ENCODE data around the gene CLCA2. TPM values are rescaled to one million over a fixed set of nuclear protein-coding genes. Genes with fewer than 3 reads are reported as not detected.

CLCA2 gene
- total and polyA plus RNA-seq, 10 donors: 0.02 to 0.06 TPM; not detected in 8

DNA sequence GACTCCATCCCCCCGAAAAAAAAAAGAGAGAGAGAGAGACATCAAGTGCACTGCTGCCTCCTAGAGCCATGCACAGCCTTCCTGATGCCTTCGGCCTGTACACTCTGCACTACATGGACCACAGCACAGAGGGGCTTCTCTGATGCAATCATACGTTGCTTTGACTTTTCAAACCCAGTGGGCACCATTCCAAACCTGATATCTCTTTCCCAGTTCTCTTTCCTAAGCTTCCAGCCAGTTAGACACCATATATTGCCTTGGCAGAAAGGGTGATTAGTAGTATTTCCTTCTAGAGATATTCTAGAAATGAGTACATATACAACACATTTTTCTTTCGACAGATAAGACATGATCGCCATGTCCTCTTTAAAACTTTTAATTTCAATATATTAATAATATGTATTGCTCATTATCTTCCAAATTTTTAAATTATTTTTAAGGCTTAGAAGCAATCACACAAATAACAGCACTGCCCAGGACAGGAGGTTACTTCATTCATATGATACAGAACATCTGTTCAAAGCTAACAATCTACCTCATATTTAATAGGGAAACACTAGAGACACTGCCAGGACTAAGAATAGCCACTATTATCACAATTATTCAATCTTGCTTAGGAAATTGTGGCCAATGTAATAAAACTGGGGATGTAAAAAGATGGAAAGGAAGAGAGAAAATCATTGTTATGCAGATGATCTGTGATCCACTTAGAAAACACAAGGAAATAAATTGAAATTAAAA is 54.6 kb downstream of the CLCA2 start:
- H3K4me1 ChIP-seq: peaks cover 0 to 5% (median 0%) of the 10 kb centered on the region in 6 donors
- no peaks in the 10 kb centered on the region for H3K27me3 ChIP-seq (replicated peaks in 1 of 7)
- intact Hi-C loops (cut with DNase I; ENCODE audit: low total_unique reads): no loop called here
- H3K36me3 ChIP-seq: no peaks in the 10 kb centered on the region
- H3K4me3 ChIP-seq: no peak overlapping the region
- WGBS, 5 donors: 55 to 85% (median 72%) methylated on average over 5 of the region's 5 CpGs
- TF ChIP-seq, protein P1, sequence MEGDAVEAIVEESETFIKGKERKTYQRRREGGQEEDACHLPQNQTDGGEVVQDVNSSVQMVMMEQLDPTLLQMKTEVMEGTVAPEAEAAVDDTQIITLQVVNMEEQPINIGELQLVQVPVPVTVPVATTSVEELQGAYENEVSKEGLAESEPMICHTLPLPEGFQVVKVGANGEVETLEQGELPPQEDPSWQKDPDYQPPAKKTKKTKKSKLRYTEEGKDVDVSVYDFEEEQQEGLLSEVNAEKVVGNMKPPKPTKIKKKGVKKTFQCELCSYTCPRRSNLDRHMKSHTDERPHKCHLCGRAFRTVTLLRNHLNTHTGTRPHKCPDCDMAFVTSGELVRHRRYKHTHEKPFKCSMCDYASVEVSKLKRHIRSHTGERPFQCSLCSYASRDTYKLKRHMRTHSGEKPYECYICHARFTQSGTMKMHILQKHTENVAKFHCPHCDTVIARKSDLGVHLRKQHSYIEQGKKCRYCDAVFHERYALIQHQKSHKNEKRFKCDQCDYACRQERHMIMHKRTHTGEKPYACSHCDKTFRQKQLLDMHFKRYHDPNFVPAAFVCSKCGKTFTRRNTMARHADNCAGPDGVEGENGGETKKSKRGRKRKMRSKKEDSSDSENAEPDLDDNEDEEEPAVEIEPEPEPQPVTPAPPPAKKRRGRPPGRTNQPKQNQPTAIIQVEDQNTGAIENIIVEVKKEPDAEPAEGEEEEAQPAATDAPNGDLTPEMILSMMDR (IDR thresholded peaks at IDR 0.05 in 8 of 11, conservative IDR thresholded peaks at IDR 0.05 in 3 of 11): no peak
- no peak for TF ChIP-seq POLR2AphosphoS5 (IDR thresholded peaks at IDR 0.05)
- TF ChIP-seq POLR2A (IDR thresholded peaks at IDR 0.05): no peak
- H3K9me3 ChIP-seq: no peaks in the 10 kb centered on the region
- no peak overlapping the region for H3K27ac ChIP-seq
- DNase-seq: no peak

DNA sequence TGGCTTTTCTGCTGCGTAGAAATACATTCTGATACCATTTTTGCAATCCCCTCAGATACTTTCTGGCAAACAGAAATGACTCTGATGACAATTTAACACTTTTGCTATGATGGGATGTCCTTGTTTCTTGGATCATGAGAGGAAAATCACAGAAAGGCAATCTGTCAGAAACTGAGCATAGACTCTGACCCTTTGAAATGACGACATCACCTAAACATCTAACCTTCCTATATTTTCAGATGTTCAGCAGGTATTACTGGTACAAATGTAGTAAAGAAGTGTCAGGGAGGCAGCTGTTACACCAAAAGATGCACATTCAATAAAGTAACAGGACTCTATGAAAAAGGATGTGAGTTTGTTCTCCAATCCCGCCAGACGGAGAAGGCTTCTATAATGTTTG is 58.0 kb downstream of the CLCA2 start:
- no peaks in the 10 kb centered on the region for H3K4me1 ChIP-seq
- 85 to 96% (median 88%) methylated on average over 4 of the region's 4 CpGs for WGBS, 5 donors
- no peaks in the 10 kb centered on the region for H3K27me3 ChIP-seq (replicated peaks in 1 of 7)

DNA sequence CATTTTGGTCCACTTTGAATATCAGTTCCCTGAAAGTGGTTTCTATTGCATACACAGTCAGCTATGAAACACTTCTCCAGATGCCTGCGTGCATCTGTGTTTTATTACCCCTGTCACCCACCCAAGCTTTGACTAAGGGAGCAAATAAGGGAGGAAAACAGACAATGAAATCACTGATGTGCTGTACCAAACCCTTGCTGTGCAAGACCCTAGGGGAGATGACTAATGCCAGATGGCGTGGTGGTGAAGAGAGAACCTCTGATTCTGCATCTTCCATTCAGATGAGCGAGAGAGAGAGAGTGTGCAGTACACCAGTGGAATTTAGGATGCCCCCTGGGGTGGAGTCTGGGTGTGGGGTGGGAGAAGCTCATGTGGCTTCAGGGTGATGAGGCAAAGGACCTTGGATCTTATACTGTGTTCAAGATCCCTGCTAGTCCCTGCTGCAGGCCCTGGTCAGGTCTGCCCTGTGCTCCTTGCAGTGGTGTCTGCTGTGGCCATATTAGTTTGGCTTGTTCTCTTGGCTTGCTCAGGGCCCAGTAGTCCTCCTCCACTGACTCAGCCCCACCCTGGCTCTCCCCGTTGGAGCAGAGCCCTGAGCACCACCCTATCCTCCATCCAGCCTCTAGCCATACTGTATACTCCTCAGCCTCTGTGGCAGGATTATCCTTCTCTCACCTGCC is 63.3 kb downstream of the CLCA2 start:
- DNase-seq: no peak
- Histone ChIP-seq H3K4me3 (no peak overlapping the region), H3K27ac (no peak overlapping the region), H3K36me3 (no peaks in the 10 kb centered on the region), H3K27me3 (replicated peaks in 1 of 7) (no peaks in the 10 kb centered on the region), H3K4me1 (no peaks in the 10 kb centered on the region), H3K9me3 (no peaks in the 10 kb centered on the region)
- TF ChIP-seq POLR2AphosphoS5 (IDR thresholded peaks at IDR 0.05): no peak
- TF ChIP-seq POLR2A (IDR thresholded peaks at IDR 0.05): no peak
- TF ChIP-seq, protein P1 (IDR thresholded peaks at IDR 0.05 in 8 of 11, conservative IDR thresholded peaks at IDR 0.05 in 3 of 11): no peak
- intact Hi-C loops (cut with DNase I; ENCODE audit: low total_unique reads): no loop called here
- 79 to 92% (median 86%) methylated on average over 4 of the region's 4 CpGs for whole genome bisulfite sequencing, 5 donors

More for the DNA sequence above, 58.0 kb downstream of the CLCA2 start:
- DNase-seq: no peak
- Histone ChIP-seq H3K36me3 (no peaks in the 10 kb centered on the region), H3K9me3 (no peaks in the 10 kb centered on the region), H3K27ac (no peak overlapping the region), H3K4me3 (no peak overlapping the region)
- intact Hi-C loops (cut with DNase I; ENCODE audit: low total_unique reads): no loop called here
- no peak for TF ChIP-seq POLR2AphosphoS5 (IDR thresholded peaks at IDR 0.05)
- TF ChIP-seq POLR2A (IDR thresholded peaks at IDR 0.05): no peak
- TF ChIP-seq, protein P1 (IDR thresholded peaks at IDR 0.05 in 8 of 11, conservative IDR thresholded peaks at IDR 0.05 in 3 of 11): no peak

DNA sequence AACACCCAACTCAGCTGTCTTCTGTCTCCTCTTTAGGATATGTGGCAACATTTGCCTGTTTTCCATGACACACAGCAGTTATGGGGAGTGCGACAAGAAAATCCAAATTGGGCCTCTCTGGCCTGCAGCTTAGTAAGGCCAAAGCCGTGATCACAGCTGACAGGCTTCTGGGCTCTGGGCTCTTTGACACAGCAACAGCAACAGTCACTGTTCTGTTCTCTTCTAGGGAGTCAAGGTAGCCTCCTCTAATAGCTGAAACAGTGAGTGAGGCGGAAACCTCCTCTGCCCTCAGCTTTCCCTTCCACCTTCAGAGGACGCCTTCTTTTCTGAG is 63.8 kb downstream of the CLCA2 start:
- Histone ChIP-seq H3K9me3 (no peaks in the 10 kb centered on the region), H3K4me3 (no peak overlapping the region), H3K4me1 (no peaks in the 10 kb centered on the region), H3K27ac (no peak overlapping the region), H3K27me3 (replicated peaks in 1 of 7) (no peaks in the 10 kb centered on the region), H3K36me3 (no peaks in the 10 kb centered on the region)
- WGBS, 5 donors: 89 to 97% (median 93%) methylated on average over 4 of the region's 4 CpGs
- TF ChIP-seq, protein P1 (IDR thresholded peaks at IDR 0.05 in 8 of 11, conservative IDR thresholded peaks at IDR 0.05 in 3 of 11): no peak
- no peak for TF ChIP-seq POLR2AphosphoS5 (IDR thresholded peaks at IDR 0.05)
- no peak for TF ChIP-seq POLR2A (IDR thresholded peaks at IDR 0.05)
- no peak for DNase-seq
- intact Hi-C loops (cut with DNase I; ENCODE audit: low total_unique reads): no loop called here
